NOMO-1 (cell line): Measurements from ENCODE around the gene SESN2.
"Not testable (repeated sequence)": the region's sequence is repeated elsewhere in the genome, so short reads cannot be mapped to it uniquely, and the experiment has no call there.

Experiments
- DNase-seq, 2 experiments: peaks; one replicate each; lab custom pipeline; 2025; ENCODE audit not compliant: unreplicated experiment in 2 of 2; lab: John Stamatoyannopoulos, UW

SESN2 gene

GRCh38 chr1:28326515-28326914, 67.2 kb downstream of the SESN2 start:
- peak; percentile 63 to 73 for DNase-seq

- DNase-seq: peak in 1 of 2 experiments; percentile 48
These were observed 67.7 kb downstream of the SESN2 start for GRCh38 chr1:28326984-28327383.

GRCh38 chr1:28327431-28327830, 68.1 kb downstream of the SESN2 start:
- not testable (repeated sequence) for DNase-seq

- DNase-seq: no peak
These were observed 68.9 kb downstream of the SESN2 start for GRCh38 chr1:28328228-28328648.

GRCh38 chr1:28329395-28330153, 70.3 kb downstream of the SESN2 start:
- peak; percentile 21 to 40 for DNase-seq
